Esophagus squamous epithelium (tissue), 4 donors: Measurements from ENCODE around the gene KIF1C.

ENCODE experiments used
- POLR2A ChIP-seq, 4 donors: fragments of 450-650 bp; IDR thresholded peaks; one replicate each; pipeline ENCODE4 v1.6.1; 2017; ENCODE audit warnings: antibody characterized with exemption in 4 of 4, mild to moderate bottlenecking in 4 of 4, moderate library complexity in 3 of 4
- TF ChIP-seq, protein P1 (sequence below), 6 experiments: fragments of 450-650 bp in 4 of 6; fragments of 200-600 bp in 2 of 6; sonication (generic) in 2 of 6; IDR thresholded peaks; one replicate each; pipeline ENCODE4 v1.5.1; 2016 to 2019; ENCODE audit warnings: antibody characterized with exemption in 6 of 6, mild to moderate bottlenecking in 4 of 6, moderate library complexity in 4 of 6

DNA sequence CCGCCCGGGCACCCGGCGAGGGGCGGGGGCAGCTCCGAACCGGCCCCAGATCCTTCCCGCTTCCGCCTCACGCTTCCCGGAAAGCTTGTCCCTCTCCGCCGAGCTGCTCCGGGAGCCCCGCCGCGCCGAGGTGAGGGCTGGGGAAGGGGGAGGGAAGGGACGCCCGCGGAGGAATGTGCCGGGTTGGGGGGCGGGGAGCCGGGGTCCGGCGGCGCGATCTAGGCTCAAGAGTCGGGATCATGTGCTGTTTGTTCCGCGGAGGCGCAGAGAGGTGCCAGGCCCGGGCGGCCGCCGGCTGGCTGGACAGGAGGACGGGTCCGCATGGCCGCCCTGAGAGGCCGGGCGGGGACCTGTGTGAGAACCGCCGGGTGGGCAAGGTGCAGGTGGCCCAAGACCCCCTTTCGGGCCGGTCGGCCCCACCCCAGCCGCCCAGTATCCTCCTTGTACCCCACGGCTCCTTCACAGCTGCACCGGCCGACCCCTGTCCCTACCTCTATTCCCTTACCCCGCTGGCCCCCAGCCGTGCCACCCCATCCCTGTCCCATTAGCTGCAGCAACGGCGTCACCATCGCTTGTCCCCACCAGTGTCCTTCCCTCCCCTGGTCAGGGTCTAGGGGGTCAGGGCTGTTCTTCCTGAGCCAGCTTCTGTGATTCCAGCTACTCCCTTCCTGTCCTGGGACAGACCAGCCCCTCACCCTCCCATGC, 429 bp downstream of the KIF1C start:
- TF ChIP-seq, protein P1, sequence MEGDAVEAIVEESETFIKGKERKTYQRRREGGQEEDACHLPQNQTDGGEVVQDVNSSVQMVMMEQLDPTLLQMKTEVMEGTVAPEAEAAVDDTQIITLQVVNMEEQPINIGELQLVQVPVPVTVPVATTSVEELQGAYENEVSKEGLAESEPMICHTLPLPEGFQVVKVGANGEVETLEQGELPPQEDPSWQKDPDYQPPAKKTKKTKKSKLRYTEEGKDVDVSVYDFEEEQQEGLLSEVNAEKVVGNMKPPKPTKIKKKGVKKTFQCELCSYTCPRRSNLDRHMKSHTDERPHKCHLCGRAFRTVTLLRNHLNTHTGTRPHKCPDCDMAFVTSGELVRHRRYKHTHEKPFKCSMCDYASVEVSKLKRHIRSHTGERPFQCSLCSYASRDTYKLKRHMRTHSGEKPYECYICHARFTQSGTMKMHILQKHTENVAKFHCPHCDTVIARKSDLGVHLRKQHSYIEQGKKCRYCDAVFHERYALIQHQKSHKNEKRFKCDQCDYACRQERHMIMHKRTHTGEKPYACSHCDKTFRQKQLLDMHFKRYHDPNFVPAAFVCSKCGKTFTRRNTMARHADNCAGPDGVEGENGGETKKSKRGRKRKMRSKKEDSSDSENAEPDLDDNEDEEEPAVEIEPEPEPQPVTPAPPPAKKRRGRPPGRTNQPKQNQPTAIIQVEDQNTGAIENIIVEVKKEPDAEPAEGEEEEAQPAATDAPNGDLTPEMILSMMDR (IDR thresholded peaks at IDR 0.05) = no peak
- TF ChIP-seq POLR2A (IDR thresholded peaks at IDR 0.05) = no peak
